Activated B cell treated with CpG ODN at 0.5 μM for 24 hours (primary cell): ENCODE data around the gene CAMSAP1. TPM values are rescaled to one million over a fixed set of nuclear protein-coding genes. Genes with fewer than 3 reads are reported as not detected.

ENCODE experiments used
- ATAC-seq: fragments of 200-7000 bp; cut with Tn5 transposase; one replicate; pipeline ENCODE4 v1.10.0; 2021; ENCODE audit warnings: low read depth, mild to moderate bottlenecking, moderate library complexity
- CTCF ChIA-PET: fragments of 350-600 bp; sonication (Branson Sonifier 250); formaldehyde crosslinking; loops from one replicate; lab custom pipeline; 2021; ENCODE audit warnings: antibody characterized with exemption; lab: Charles Lee
- POLR2A ChIA-PET: fragments of 350-600 bp; sonication (Branson Sonifier 250); formaldehyde crosslinking; loops from one replicate; lab custom pipeline; 2021; ENCODE audit warnings: antibody characterized with exemption; lab: Charles Lee
- DNase-seq: peaks from one replicate; pipeline ENCODE4 v3.0.0; 2022
- H3K27ac Mint-ChIP-seq: one replicate; pipeline ENCODE4 v1.8.0; 2020; ENCODE audit warnings: mixed read lengths
- H3K27me3 Mint-ChIP-seq: one replicate; pipeline ENCODE4 v1.8.0; 2021; ENCODE audit warnings: mixed read lengths
- H3K36me3 Mint-ChIP-seq: one replicate; pipeline ENCODE4 v1.8.0; 2021; ENCODE audit warnings: low read depth, mixed read lengths
- H3K4me1 Mint-ChIP-seq: one replicate; pipeline ENCODE4 v1.8.0; 2021; ENCODE audit warnings: mixed read lengths
- H3K4me3 Mint-ChIP-seq: one replicate; pipeline ENCODE4 v1.8.0; 2020; ENCODE audit warnings: mild to moderate bottlenecking, mixed read lengths
- H3K9me3 Mint-ChIP-seq: one replicate; pipeline ENCODE4 v1.8.0; 2020; ENCODE audit warnings: mixed read lengths
- CTCF ChIP-seq: fragments of 200-600 bp; IDR thresholded peaks from one replicate; pipeline ENCODE4 v1.8.0; 2022; ENCODE audit warnings: antibody characterized with exemption, mild to moderate bottlenecking
- intact Hi-C: fragments of 100-400 bp; cut with micrococcal nuclease; formaldehyde crosslinking; loops from one replicate; pipeline ENCODE4 v1.15.1; 2024
- total RNA-seq: library from RNA; stranded (reverse); gene quantifications from 2 replicates; pipeline ENCODE4 v1.2.3, GENCODE V29; 2022

CAMSAP1 gene
- total RNA-seq, 1 donor from 2014 or later: 16.9 TPM

- Mint-ChIP-seq H3K36me3 (no peaks in the 10 kb centered on the region), H3K27me3 (no peaks in the 10 kb centered on the region), H3K4me3 (no peak overlapping the region), H3K4me1 (no peaks in the 10 kb centered on the region), H3K9me3 (no peaks in the 10 kb centered on the region), H3K27ac (no peak overlapping the region)
- ChIA-PET POLR2A (no interaction called here), CTCF (no interaction called here)
- ATAC-seq (no peak), DNase-seq (no peak)
- TF ChIP-seq CTCF: no peak
- intact Hi-C loops: no loop called here
Measured at GRCh38 chr9:135775911-135776310, 131.4 kb downstream of the CAMSAP1 start.

GRCh38 chr9:135774794-135775525 lies 132.4 kb downstream of the CAMSAP1 start:
- no peak overlapping the region for H3K27ac Mint-ChIP-seq
- intact Hi-C loops: no loop called here
- no peak for TF ChIP-seq CTCF
- H3K9me3 Mint-ChIP-seq: no peaks in the 10 kb centered on the region
- no peak overlapping the region for H3K4me3 Mint-ChIP-seq
- ATAC-seq (no peak), DNase-seq (no peak)
- H3K4me1 Mint-ChIP-seq: no peaks in the 10 kb centered on the region
- CTCF ChIA-PET: no interaction called here
- H3K27me3 Mint-ChIP-seq: no peaks in the 10 kb centered on the region
- POLR2A ChIA-PET: no interaction called here
- H3K36me3 Mint-ChIP-seq: no peaks in the 10 kb centered on the region

- H3K27ac Mint-ChIP-seq: no peak overlapping the region
- H3K4me3 Mint-ChIP-seq: no peak overlapping the region
- no peaks in the 10 kb centered on the region for H3K27me3 Mint-ChIP-seq
- ATAC-seq (no peak), DNase-seq (no peak)
- no peaks in the 10 kb centered on the region for H3K9me3 Mint-ChIP-seq
- H3K36me3 Mint-ChIP-seq: no peaks in the 10 kb centered on the region
- TF ChIP-seq CTCF: no peak
- intact Hi-C loops: no loop called here
- ChIA-PET CTCF (no interaction called here), POLR2A (no interaction called here)
- no peaks in the 10 kb centered on the region for H3K4me1 Mint-ChIP-seq
Measured at GRCh38 chr9:135774239-135774747, 133.1 kb downstream of the CAMSAP1 start.

GRCh38 chr9:135773530-135774238 lies 133.7 kb downstream of the CAMSAP1 start:
- no peak for TF ChIP-seq CTCF
- no peak for ATAC-seq

GRCh38 chr9:135772702-135773493 lies 134.4 kb downstream of the CAMSAP1 start:
- Mint-ChIP-seq H3K4me1 (no peaks in the 10 kb centered on the region), H3K36me3 (no peaks in the 10 kb centered on the region), H3K4me3 (no peak overlapping the region), H3K27me3 (no peaks in the 10 kb centered on the region), H3K27ac (no peak overlapping the region), H3K9me3 (no peaks in the 10 kb centered on the region)
- DNase-seq (no peak), ATAC-seq (no peak)
- ChIA-PET POLR2A (no interaction called here), CTCF (no interaction called here)
- no peak for TF ChIP-seq CTCF
- intact Hi-C loops: no loop called here

More at GRCh38 chr9:135773530-135774238, 133.7 kb downstream of the CAMSAP1 start:
- DNase-seq: no peak
- no peaks in the 10 kb centered on the region for H3K4me1 Mint-ChIP-seq
- no peaks in the 10 kb centered on the region for H3K36me3 Mint-ChIP-seq
- H3K27me3 Mint-ChIP-seq: no peaks in the 10 kb centered on the region
- ChIA-PET CTCF (no interaction called here), POLR2A (no interaction called here)
- H3K9me3 Mint-ChIP-seq: no peaks in the 10 kb centered on the region
- H3K27ac Mint-ChIP-seq: no peak overlapping the region
- no peak overlapping the region for H3K4me3 Mint-ChIP-seq
- intact Hi-C loops: no loop called here
